Ovary (tissue), 3 donors: ENCODE measurements around the gene ATP6V1D.

ENCODE experiments used
- POLR2A ChIP-seq: fragments of 450-650 bp; IDR thresholded peaks from one replicate; pipeline ENCODE4 v1.6.1; 2017; ENCODE audit warnings: antibody characterized with exemption, mild to moderate bottlenecking, moderate library complexity
- TF ChIP-seq, protein P1 (sequence below), 3 donors: fragments of 450-650 bp in 2 of 3; fragments of 200-600 bp in 1 of 3; IDR thresholded peaks; one replicate each; pipeline versions ENCODE4 v1.5.1 to v1.8.0; 2016 to 2022; ENCODE audit warnings: antibody characterized with exemption in 3 of 3, mild to moderate bottlenecking in 1 of 3
- donor health status: DM: no; HTN: no; CAD: no.

DNA sequence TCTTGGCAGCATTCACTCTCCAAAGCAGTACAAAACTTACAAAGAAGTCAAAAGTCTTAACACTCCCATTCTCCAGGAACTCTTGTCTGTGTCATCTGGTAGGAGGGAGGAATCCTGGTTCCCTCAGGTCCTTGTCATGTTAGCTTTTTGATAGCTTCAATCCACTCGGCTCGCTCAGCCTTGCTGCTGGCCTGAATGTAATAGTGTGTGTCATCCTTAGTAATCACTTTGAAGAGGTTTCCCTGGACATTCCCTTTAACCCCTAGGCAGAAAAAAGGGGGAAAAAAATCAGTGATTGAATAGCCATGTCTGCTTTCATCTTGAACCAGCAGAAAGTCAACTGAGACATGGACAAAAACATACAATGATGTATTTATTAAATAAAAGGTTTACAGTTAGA is 27.6 kb upstream of the ATP6V1D start:
- TF ChIP-seq, protein P1, sequence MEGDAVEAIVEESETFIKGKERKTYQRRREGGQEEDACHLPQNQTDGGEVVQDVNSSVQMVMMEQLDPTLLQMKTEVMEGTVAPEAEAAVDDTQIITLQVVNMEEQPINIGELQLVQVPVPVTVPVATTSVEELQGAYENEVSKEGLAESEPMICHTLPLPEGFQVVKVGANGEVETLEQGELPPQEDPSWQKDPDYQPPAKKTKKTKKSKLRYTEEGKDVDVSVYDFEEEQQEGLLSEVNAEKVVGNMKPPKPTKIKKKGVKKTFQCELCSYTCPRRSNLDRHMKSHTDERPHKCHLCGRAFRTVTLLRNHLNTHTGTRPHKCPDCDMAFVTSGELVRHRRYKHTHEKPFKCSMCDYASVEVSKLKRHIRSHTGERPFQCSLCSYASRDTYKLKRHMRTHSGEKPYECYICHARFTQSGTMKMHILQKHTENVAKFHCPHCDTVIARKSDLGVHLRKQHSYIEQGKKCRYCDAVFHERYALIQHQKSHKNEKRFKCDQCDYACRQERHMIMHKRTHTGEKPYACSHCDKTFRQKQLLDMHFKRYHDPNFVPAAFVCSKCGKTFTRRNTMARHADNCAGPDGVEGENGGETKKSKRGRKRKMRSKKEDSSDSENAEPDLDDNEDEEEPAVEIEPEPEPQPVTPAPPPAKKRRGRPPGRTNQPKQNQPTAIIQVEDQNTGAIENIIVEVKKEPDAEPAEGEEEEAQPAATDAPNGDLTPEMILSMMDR (IDR thresholded peaks at IDR 0.05), result no peak
- TF ChIP-seq POLR2A, result no peak
